Gastroesophageal sphincter (tissue), 3 donors: ENCODE results near the gene CD200R1L.

Experiments
- POLR2AphosphoS5 ChIP-seq: sonication (generic); formaldehyde crosslinking; IDR thresholded peaks from one replicate; pipeline ENCODE4 v1.6.1; 2017; ENCODE audit warnings: antibody characterized with exemption
- TF ChIP-seq, protein P1 (sequence below), 4 experiments: fragments of 200-600 bp in 2 of 4; fragments of 450-650 bp in 2 of 4; sonication (generic) in 1 of 4; IDR thresholded peaks; one replicate each; pipeline ENCODE4 v1.5.1; 2017 to 2019; ENCODE audit warnings: antibody characterized with exemption in 4 of 4, mild to moderate bottlenecking in 2 of 4, moderate library complexity in 2 of 4

DNA sequence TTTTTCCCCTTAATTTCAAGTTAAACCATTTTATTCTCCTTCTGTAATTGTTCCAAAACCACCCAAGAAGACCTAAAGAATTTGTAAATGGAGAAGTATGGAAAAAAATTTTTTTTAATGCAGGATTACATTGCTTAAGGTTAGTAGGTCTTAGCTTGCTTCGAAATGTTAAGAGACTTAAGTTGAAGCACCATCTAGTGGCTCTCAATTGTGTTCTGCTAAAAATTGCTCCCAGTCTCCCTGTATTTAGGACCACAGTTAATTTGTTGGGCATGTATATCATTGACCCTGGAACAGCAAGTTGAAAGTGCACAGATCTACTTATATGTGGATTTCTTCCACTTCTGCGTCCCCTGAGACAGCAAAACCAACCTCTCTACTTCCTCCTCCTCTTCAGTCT, 32.4 kb downstream of the CD200R1L start:
- TF ChIP-seq, protein P1, sequence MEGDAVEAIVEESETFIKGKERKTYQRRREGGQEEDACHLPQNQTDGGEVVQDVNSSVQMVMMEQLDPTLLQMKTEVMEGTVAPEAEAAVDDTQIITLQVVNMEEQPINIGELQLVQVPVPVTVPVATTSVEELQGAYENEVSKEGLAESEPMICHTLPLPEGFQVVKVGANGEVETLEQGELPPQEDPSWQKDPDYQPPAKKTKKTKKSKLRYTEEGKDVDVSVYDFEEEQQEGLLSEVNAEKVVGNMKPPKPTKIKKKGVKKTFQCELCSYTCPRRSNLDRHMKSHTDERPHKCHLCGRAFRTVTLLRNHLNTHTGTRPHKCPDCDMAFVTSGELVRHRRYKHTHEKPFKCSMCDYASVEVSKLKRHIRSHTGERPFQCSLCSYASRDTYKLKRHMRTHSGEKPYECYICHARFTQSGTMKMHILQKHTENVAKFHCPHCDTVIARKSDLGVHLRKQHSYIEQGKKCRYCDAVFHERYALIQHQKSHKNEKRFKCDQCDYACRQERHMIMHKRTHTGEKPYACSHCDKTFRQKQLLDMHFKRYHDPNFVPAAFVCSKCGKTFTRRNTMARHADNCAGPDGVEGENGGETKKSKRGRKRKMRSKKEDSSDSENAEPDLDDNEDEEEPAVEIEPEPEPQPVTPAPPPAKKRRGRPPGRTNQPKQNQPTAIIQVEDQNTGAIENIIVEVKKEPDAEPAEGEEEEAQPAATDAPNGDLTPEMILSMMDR (IDR thresholded peaks at IDR 0.05): peak; percentile 13 to 59 (median 50)
- no peak for TF ChIP-seq POLR2AphosphoS5
